Prostate gland (tissue), 2 donors: ENCODE data around the gene GTF2I.
"Not testable (repeated sequence)": the region's sequence is repeated elsewhere in the genome, so short reads cannot be mapped to it uniquely, and the experiment has no call there.

Experiments used
- CTCF ChIP-seq, 4 experiments: fragments of 200-600 bp in 2 of 4; fragments of 450-650 bp in 2 of 4; sonication (generic) in 2 of 4; IDR thresholded peaks; 1 replicate in 3 of 4; 2 replicates in 1 of 4; pipeline ENCODE4 v1.5.1; 2016 to 2019; ENCODE audit warnings: antibody characterized with exemption in 4 of 4, mild to moderate bottlenecking in 2 of 4, moderate library complexity in 2 of 4
- POLR2A ChIP-seq: fragments of 450-650 bp; IDR thresholded peaks from one replicate; pipeline ENCODE4 v1.6.1; 2016; ENCODE audit warnings: antibody characterized with exemption, mild to moderate bottlenecking

GRCh38 chr7:74661836-74662794 is 4.6 kb downstream of the GTF2I start:
- TF ChIP-seq CTCF (IDR thresholded peaks at IDR 0.05); POLR2A: not testable (repeated sequence)
